Activated CD4-positive, alpha-beta T cell treated with anti-CD3 and anti-CD28 coated beads, Interleukin-2, amount 50 U/mL, for 1 hour (primary cell): ENCODE results near the gene C20orf96.
"Not testable (repeated sequence)": the region's sequence is repeated elsewhere in the genome, so short reads cannot be mapped to it uniquely, and the experiment has no call there.

Experiments used
- DNase-seq: peaks from one replicate; pipeline ENCODE4 v3.0.0-alpha.2; 2020

The C20orf96 gene

GRCh38 chr20:226958-227357 is 63.6 kb downstream of the C20orf96 start, which contains the start of gene DEFB129:
Gene DEFB129 (plus strand): TSS chr20:227258. CDS start chr20:227289, 31 bp downstream.
- DNase-seq = no peak

- not testable (repeated sequence) for DNase-seq
Observed at GRCh38 chr20:225879-226278, 64.7 kb downstream of the C20orf96 start.

- DNase-seq = no peak
Observed at GRCh38 chr20:221258-221830, 69.2 kb downstream of the C20orf96 start.
